Mesendoderm (in vitro differentiated cells): ENCODE measurements around the gene AXIN1.
"Not testable (repeated sequence)": the region's sequence is repeated elsewhere in the genome, so short reads cannot be mapped to it uniquely, and the experiment has no call there.

Experiments
- DNase-seq: peaks from one replicate; pipeline ENCODE4 v3.0.0; 2013
- H2AK5ac ChIP-seq: 2 replicates; pipeline ENCODE4 v1.6.1; 2013; ENCODE audit warnings: low read length, inconsistent platforms
- H2BK120ac ChIP-seq: 2 replicates; pipeline ENCODE4 v1.6.1; 2013; ENCODE audit warnings: low read depth, mild to moderate bottlenecking, low read length, moderate library complexity, mixed read lengths
- H2BK15ac ChIP-seq: replicated peaks from 2 replicates; pipeline ENCODE4 v1.6.1; 2013; ENCODE audit warnings: low read depth, mild to moderate bottlenecking, moderate library complexity
- H2BK5ac ChIP-seq: 2 replicates; pipeline ENCODE4 v1.6.1; 2013; ENCODE audit warnings: low read length, inconsistent platforms
- H3K18ac ChIP-seq: 2 replicates; pipeline ENCODE4 v1.6.1; 2013; ENCODE audit warnings: mild to moderate bottlenecking, low read length, mixed read lengths
- H3K23ac ChIP-seq: one replicate; pipeline ENCODE4 v1.6.1; 2013; ENCODE audit warnings: low read length
- H3K27ac ChIP-seq: 2 replicates; pipeline ENCODE4 v1.5.1; 2013; ENCODE audit warnings: low read depth, mild to moderate bottlenecking, inconsistent platforms, low read length, moderate library complexity
- H3K27me3 ChIP-seq: 2 replicates; pipeline ENCODE4 v1.6.1; 2013; ENCODE audit warnings: low read length, control low read depth, mild to moderate bottlenecking, inconsistent platforms; ENCODE audit not compliant: insufficient read depth, poor library complexity
- H3K36me3 ChIP-seq: 2 replicates; pipeline ENCODE4 v1.6.1; 2013; ENCODE audit warnings: low read length, inconsistent platforms; ENCODE audit not compliant: control insufficient read depth, insufficient read depth
- H3K4ac ChIP-seq: one replicate; pipeline ENCODE4 v1.6.1; 2013; ENCODE audit warnings: low read depth, mild to moderate bottlenecking, low read length, moderate library complexity
- H3K4me1 ChIP-seq: 2 replicates; pipeline ENCODE4 v1.6.1; 2013; ENCODE audit warnings: low read depth, low read length, inconsistent platforms; ENCODE audit not compliant: control insufficient read depth
- H3K4me2 ChIP-seq: 2 replicates; pipeline ENCODE4 v1.6.1; 2013; ENCODE audit warnings: low read length
- H3K4me3 ChIP-seq: 2 replicates; pipeline ENCODE4 v1.5.1; 2013; ENCODE audit warnings: mild to moderate bottlenecking, low read length
- H3K56ac ChIP-seq: one replicate; pipeline ENCODE4 v1.6.1; 2013; ENCODE audit warnings: low read length
- H3K79me1 ChIP-seq: 2 replicates; pipeline ENCODE4 v1.6.1; 2013; ENCODE audit warnings: low read length, inconsistent platforms
- H3K79me2 ChIP-seq: 2 replicates; pipeline ENCODE4 v1.6.1; 2013; ENCODE audit warnings: mild to moderate bottlenecking, low read length; ENCODE audit not compliant: control insufficient read depth, insufficient read depth
- H3K9ac ChIP-seq: 2 replicates; pipeline ENCODE4 v1.6.1; 2013; ENCODE audit warnings: low read length, inconsistent platforms
- H4K5ac ChIP-seq: one replicate; pipeline ENCODE4 v1.6.1; 2013; ENCODE audit warnings: low read length
- H4K8ac ChIP-seq: one replicate; pipeline ENCODE4 v1.6.1; 2013; ENCODE audit warnings: low read depth, mild to moderate bottlenecking, control low read depth, low read length, moderate library complexity
- WGBS: extraction: QIAGEN DNeasy Blood & Tissue Kit; methylation state at CpG from one replicate; pipeline ENCODE4 v1.1.7; 2013; ENCODE audit warnings: low lambda C conversion rate, missing lambda C conversion rate; ENCODE audit not compliant: insufficient coverage; ENCODE audit errors: extremely low coverage; 5-methylcytosine and 5-hydroxymethylcytosine counted together

AXIN1 gene

DNA sequence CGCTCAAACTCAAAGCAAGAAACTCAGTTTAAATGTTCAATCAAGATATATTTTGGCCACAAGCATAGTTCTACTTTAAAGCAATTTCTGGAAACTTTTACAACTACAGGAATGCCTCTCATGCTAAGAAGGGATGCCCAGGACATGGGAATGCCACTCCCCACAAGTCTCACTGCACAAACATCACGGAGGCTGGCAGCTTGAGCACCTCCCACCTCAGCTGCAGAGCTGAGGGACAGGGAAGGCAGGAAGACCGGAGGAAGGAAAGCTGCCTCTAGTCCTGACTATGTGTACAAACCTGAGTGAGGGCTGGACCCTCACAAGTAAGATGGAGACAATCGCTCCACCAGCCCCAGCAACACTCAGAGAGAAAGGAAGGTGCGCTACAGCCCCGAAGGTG is 5.3 kb downstream of the AXIN1 start:
- H3K56ac ChIP-seq: no peak overlapping the region
- WGBS: no CpG with 5 or more reads among the region's 6 CpGs
- H3K18ac ChIP-seq: no peak overlapping the region
- H3K4me3 ChIP-seq: no peak overlapping the region
- H3K23ac ChIP-seq: no peak overlapping the region
- no peak overlapping the region for H2AK5ac ChIP-seq
- H4K8ac ChIP-seq: no peak overlapping the region
- no peak overlapping the region for H3K4ac ChIP-seq
- no peak overlapping the region for H3K27ac ChIP-seq
- peaks cover 14% of the 10 kb centered on the region for H3K36me3 ChIP-seq
- H3K4me1 ChIP-seq: no peaks in the 10 kb centered on the region
- DNase-seq: no peak
- H3K79me2 ChIP-seq: peaks cover 74% of the 10 kb centered on the region
- H3K27me3 ChIP-seq: no peaks in the 10 kb centered on the region
- H2BK15ac ChIP-seq: no peak overlapping the region
- H3K79me1 ChIP-seq: peaks cover 37% of the 10 kb centered on the region
- no peak overlapping the region for H3K4me2 ChIP-seq
- H4K5ac ChIP-seq: no peak overlapping the region
- no peak overlapping the region for H3K9ac ChIP-seq
- H2BK120ac ChIP-seq: no peak overlapping the region
- no peak overlapping the region for H2BK5ac ChIP-seq

DNA sequence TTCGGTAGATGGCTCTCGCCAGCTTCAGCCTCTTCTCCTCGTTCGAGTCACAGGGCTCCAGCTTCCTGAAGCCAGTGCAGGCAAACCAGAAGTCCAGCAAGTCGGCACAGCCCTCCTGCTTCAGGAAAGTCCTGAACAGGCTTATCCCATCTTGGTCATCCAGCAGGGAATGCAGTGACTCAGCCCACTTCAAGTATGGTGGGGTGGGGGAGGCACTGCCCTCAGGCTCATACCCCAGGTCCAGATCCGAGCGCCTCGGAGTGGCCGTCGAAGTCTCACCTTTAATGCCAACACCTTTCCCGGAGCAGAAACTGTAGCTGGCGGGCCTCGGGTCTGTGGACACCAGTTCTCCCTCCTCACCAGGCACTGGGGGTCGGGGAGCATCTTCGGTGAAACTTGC is 5.9 kb downstream of the AXIN1 start:
- WGBS: no CpG with 5 or more reads among the region's 15 CpGs
- no peak overlapping the region for H3K4me2 ChIP-seq
- peaks cover 37% of the 10 kb centered on the region for H3K79me1 ChIP-seq
- no peak overlapping the region for H3K18ac ChIP-seq
- DNase-seq: peak; percentile 45
- no peak overlapping the region for H3K23ac ChIP-seq
- no peak overlapping the region for H3K4me3 ChIP-seq
- no peak overlapping the region for H3K56ac ChIP-seq
- no peak overlapping the region for H2BK15ac ChIP-seq
- no peak overlapping the region for H2BK5ac ChIP-seq
- no peak overlapping the region for H3K4ac ChIP-seq
- H4K8ac ChIP-seq: no peak overlapping the region
- no peak overlapping the region for H3K9ac ChIP-seq
- no peaks in the 10 kb centered on the region for H3K4me1 ChIP-seq
- peaks cover 74% of the 10 kb centered on the region for H3K79me2 ChIP-seq
- H4K5ac ChIP-seq: no peak overlapping the region
- H3K36me3 ChIP-seq: peaks cover 14% of the 10 kb centered on the region
- H2AK5ac ChIP-seq: no peak overlapping the region
- no peaks in the 10 kb centered on the region for H3K27me3 ChIP-seq
- H3K27ac ChIP-seq: no peak overlapping the region
- no peak overlapping the region for H2BK120ac ChIP-seq

DNA sequence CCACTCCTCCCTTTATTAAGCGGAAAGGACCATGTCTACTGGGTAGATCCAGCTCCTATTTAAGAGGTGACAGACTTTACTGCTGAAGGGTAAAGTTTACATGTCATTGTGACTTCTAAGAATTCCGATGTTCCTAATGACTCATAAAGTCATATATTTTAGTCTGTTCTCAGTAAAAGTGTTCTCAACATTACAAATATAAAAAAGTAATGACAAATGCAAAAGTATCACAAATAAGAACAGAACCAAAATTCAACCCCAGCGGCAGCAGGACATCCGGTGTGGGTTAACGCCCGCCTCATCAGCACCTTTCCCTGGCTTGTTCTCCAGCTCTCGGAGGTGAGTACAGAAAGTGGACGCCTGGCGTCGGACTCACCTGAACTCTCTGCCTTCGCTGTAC is 6.8 kb downstream of the AXIN1 start:
- no CpG with 5 or more reads among the region's 11 CpGs for WGBS
- H3K27ac ChIP-seq: no peak overlapping the region
- no peak overlapping the region for H2BK120ac ChIP-seq

DNA sequence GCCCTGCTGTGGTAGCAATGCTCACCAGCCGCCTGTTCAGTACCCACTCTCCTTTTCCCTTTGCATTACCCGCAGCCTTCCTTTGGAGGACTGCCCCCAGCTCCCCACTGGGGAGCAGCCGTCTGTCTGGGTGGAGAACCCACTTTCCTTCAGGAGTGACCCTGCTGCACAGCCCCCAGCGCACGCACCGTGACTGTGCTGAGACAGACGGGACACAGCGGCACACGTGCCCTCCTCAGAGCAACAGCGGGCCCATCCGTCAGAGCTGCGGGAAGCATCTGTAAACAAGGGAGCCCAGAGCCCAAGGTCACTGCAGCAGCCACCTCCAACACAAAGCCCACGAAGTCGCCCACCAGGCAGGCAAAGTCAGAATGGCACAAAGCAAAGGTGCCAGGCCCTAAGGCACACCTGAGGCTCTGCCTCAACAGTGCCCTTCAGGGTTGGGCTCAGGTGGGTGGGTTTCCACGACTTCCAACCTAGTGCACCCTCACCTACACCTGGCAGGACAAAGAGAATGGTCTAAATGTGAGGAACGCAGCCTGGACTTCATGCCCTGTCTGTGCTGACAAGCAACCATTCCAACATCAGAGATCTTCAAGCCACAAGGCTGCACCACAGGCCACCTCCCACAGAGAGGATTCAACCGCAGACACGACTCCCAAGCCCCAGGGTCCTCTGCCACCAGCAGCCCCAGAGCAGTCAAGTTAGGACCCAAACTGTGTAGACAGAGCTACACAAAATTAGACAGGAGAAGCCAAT is 9.9 kb downstream of the AXIN1 start:
- H3K18ac ChIP-seq: no peak overlapping the region
- peaks cover 8% of the 10 kb centered on the region for H3K36me3 ChIP-seq

More for the DNA sequence above, 6.8 kb downstream of the AXIN1 start:
- Histone ChIP-seq H3K18ac (no peak overlapping the region), H4K5ac (no peak overlapping the region), H3K36me3 (peaks cover 14% of the 10 kb centered on the region), H2BK15ac (no peak overlapping the region), H3K23ac (no peak overlapping the region), H3K4ac (no peak overlapping the region), H3K4me1 (no peaks in the 10 kb centered on the region), H3K79me1 (peaks cover 35% of the 10 kb centered on the region), H4K8ac (no peak overlapping the region), H3K4me3 (no peak overlapping the region), H3K27me3 (no peaks in the 10 kb centered on the region), H3K56ac (no peak overlapping the region), H2AK5ac (no peak overlapping the region), H3K4me2 (no peak overlapping the region), H3K9ac (no peak overlapping the region), H3K79me2 (peaks cover 75% of the 10 kb centered on the region), H2BK5ac (no peak overlapping the region)
- DNase-seq: no peak

DNA sequence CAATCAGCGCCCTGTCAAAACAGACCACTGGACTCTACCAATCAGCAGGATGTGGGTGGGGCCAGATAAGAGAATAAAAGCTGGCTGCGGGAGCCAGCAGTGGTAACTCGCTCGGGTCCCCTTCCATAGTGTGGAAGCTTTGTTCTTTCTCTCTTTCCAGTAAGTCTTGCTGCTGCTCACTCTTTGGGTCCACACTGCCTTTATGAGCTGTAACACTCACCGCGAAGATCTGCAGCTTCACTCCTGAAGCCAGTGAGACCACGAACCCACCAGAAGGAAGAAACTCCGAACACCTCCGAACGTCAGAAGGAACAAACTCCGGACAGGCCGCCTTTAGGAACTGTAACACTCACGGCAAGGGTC is 10.6 kb downstream of the AXIN1 start:
- H4K8ac ChIP-seq, H4K5ac ChIP-seq, H3K4me3 ChIP-seq, H3K18ac ChIP-seq, H3K23ac ChIP-seq, H3K4me1 ChIP-seq, H2BK15ac ChIP-seq, H3K4me2 ChIP-seq, H3K36me3 ChIP-seq, H3K27ac ChIP-seq, H3K56ac ChIP-seq, H2AK5ac ChIP-seq, H3K27me3 ChIP-seq, H3K4ac ChIP-seq, H2BK5ac ChIP-seq, DNase-seq, H3K9ac ChIP-seq, H2BK120ac ChIP-seq: not testable (repeated sequence)
- Histone ChIP-seq H3K79me1 (peaks cover 26% of the 10 kb centered on the region), H3K79me2 (peaks cover 72% of the 10 kb centered on the region)
- WGBS: no CpG with 5 or more reads among the region's 13 CpGs

More for the DNA sequence above, 9.9 kb downstream of the AXIN1 start:
- Histone ChIP-seq H3K4me3 (no peak overlapping the region), H4K8ac (no peak overlapping the region), H2BK15ac (no peak overlapping the region), H3K4me1 (no peaks in the 10 kb centered on the region), H2AK5ac (no peak overlapping the region), H3K23ac (no peak overlapping the region), H3K4ac (no peak overlapping the region), H3K27ac (no peak overlapping the region), H3K79me1 (peaks cover 30% of the 10 kb centered on the region), H3K79me2 (peaks cover 74% of the 10 kb centered on the region), H3K56ac (no peak overlapping the region), H4K5ac (no peak overlapping the region), H2BK5ac (no peak overlapping the region), H3K9ac (no peak overlapping the region), H2BK120ac (no peak overlapping the region), H3K27me3 (no peaks in the 10 kb centered on the region), H3K4me2 (no peak overlapping the region)
- WGBS: no CpG with 5 or more reads among the region's 18 CpGs
- no peak for DNase-seq
